CD4-positive, alpha-beta T cell treated with Interleukin-15 for 4 hours (primary cell): ENCODE data around the gene PDPN.

Experiments used
- DNase-seq: peaks from one replicate; pipeline ENCODE4 v3.0.0-alpha.2; 2020; ENCODE audit warnings: low spot score

PDPN gene

DNA sequence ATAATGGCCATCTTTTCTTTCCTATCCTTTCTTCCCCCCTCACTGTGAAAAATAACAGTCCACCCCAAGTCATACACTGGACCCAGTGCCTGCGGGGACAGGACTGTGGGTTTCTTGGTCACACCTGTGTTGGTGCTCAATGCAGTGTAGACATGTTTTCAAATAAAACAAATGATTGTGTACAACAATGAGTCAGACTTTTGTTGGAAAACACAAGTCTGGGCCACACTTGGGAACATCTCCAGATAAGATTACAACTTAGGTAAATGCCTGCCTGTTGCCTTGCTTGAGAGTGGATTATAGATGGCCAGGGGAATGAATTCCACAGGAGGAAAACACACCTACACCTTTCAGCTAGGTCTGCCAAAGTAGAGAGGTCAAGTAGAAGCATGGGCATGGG, 34.1 kb downstream of the PDPN start:
- DNase-seq: no peak

GRCh38 chr1:13618483-13618882, 34.9 kb downstream of the PDPN start:
- DNase-seq: no peak

DNA sequence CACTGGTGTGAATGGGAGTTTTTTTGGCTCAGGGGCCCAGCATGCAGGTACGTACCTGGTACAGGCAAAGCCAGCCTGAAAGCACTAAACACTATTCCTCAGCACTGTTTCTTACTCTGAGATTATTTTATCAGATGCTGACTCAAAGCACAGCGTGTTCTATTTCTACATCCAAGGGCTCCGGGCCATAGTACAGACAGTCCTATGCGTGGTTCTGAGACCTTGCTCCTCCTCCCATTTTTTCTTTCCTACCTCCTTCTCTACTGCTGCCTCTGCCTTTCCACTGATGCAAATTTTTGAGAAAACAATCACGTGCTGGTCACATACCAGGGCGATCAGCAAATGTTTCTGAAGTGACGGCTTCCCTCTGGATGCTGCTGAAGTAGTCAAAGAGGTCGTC, 36.3 kb downstream of the PDPN start:
- DNase-seq: no peak

DNA sequence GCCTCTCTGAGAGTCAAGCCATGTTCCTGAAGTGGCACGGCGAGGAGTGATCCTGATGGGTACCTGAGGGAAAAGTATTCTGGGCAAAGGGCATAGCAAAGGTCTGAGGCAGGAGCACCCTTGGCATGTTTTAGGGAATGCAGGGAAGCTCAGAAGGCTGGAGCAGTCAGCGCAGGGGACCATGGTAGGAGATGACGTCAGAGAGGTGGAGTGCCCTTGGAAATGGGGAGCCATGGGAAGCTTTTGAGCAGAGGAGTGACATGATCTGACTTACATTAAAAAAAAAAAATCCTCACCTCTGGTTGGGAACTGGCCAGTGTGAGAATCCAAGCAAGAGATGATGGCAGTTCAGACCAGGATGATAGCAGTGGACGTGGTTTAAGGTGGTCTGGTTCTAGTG, 37.2 kb downstream of the PDPN start:
- no peak for DNase-seq

DNA sequence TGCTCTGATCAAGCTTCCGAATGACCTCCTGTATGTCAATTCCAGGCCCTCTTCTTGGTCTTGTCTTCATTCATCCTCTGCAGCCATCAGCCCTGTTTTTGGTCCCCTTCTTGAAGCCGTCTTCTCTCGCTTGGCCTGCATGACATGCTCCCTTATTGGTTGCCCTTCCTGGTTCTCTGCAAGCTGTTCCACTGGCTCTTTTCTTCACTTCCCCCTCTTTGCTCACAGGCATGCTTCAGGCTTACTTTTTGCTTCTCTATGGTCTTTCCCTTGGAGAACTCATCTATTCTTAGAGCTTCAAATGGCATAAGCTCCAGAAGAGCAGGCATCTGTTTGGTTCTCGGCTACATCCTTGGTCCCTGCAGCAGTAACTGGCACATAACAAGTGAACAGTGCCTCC, 38.8 kb downstream of the PDPN start:
- no peak for DNase-seq

DNA sequence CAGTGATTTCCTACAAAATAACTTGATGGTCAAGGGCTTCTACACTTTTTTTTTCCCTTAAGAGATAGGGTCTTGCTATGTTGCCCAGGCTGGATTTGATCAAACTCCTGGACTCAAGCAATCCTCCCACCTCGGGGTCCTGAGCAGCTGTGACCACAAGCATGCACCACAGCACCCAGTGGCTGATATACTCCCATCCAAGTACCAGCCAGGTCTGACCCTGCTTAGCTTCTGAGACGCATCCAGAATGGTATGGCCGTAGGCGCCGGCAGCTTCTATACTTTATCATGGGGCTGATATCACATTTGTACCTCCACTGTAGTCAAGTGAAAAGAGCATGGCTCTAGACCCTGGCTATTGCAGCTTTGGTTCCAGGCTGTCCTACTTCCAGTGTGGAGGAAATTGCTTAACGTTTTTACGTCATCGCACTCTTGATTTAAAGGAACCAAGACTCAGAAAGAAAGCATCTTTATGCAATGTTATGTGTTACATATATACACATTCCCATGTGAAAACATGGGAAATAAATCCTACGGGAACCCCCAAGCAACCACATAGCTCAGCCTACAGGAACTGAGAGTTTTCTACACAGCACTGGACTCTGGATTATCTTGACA, 39.5 kb downstream of the PDPN start:
- DNase-seq: no peak

GRCh38 chr1:13624526-13624925, 40.9 kb downstream of the PDPN start:
- DNase-seq: no peak

DNA sequence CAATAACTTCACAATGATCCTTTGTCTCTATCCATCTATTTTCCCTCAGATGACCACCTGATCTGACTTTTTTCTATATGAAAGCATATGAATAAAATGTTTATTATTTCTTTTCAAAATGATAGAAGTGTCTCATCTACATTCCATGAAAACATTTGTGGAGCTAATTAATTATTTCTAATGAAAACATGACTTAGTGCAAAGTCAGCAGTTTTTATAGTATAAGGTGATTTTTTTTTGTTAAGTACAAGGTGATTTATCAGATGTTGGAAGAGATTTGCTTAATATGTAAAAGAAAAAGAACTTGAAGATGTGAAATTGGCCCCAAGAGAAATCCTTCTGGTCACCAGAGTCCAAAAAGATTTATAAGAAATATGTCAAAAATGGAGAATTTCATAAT, 43.5 kb downstream of the PDPN start:
- DNase-seq: no peak

GRCh38 chr1:13628218-13628617, 44.6 kb downstream of the PDPN start:
- DNase-seq: no peak

DNA sequence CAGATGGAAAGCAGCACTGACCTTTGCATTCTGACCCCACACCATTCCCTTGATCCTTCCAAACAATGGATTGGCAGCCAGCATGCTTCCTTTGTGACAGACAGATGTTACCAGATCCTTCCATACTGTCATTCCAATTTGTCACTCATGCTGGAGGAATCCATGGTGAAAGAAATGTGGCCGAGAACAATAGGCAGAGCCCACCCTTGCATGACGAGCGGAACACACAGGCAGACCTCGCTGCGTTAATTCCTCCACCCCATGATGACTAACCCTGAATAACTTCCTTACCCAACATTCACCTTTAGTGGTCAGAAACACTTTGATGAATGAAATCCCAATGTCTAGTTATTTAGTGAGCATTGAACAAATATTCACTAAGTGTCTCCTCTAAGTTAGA, 45.1 kb downstream of the PDPN start:
- DNase-seq: no peak

DNA sequence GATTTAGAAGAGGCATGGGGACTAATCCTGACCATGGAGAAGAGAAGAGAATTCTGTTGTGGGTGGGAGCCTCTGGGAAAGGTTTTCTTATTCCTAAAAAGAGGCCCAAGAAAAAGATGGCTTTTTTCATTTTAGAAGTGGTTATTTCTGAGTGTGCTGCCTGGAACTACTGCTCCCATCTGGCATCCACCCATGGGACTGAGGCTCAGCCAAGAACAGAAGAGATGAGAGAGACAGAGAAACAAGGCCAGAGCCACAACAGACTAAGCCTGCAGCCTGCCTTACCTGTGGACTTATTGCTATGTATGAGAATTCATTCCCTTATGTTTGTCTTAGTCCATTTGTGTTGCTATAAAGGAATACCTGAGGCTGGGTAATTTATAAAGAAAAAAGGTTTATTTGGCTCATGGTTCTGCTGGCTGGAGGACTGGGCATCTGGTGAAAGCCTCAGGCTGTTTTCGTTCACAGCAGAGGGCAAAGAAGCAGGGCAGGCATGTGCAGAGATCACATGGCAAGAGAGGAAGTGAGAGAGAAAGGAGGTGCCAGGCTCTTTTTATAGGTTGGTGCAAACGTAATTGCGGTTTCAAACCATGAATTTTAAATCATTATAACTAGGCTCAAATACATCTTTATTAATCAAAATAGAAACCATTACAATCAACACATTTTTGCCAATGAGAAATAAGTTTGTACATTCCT, 58.8 kb downstream of the PDPN start:
- DNase-seq: no peak

- no peak for DNase-seq
Observed at GRCh38 chr1:13643017-13643416, 59.4 kb downstream of the PDPN start.

DNA sequence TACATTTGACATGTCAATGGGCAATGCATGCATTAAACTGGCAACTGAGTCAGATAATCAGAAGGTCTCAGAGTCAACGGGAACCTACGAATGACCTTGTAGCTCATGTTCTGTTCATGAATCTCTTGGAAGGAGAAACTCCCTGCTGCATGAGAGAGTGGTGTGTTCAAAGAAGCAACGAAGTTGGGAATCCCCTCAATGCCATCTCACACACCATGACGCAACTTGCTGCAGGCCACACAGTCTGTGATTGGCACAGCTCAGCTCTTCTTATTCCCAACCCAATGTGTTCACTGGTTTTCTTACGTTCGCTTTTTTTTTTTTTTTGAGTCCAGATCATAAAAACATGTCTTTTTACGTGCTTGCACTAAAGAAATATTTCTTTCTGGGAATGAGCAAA, 62.9 kb downstream of the PDPN start:
- DNase-seq: no peak

GRCh38 chr1:13651279-13651678, 67.6 kb downstream of the PDPN start:
- no peak for DNase-seq

DNA sequence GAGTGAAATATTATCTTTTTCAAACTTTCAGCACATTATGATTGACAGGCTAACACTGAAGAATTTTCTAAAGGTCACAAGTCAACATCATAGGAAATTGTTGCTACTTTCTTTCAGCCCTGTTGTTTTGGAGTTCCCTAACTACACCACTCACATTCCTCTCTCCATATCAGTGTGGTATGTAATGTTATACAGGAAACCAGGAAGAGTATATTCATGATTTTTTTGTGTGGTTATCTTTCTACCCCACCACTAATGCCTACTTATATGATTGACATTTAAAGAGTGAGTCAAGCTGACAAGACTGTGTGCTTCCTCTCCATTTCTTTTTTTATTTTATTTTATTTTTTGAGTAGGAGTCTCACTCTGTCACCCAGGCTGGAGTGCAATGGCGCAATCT, 68.6 kb downstream of the PDPN start:
- no peak for DNase-seq

DNA sequence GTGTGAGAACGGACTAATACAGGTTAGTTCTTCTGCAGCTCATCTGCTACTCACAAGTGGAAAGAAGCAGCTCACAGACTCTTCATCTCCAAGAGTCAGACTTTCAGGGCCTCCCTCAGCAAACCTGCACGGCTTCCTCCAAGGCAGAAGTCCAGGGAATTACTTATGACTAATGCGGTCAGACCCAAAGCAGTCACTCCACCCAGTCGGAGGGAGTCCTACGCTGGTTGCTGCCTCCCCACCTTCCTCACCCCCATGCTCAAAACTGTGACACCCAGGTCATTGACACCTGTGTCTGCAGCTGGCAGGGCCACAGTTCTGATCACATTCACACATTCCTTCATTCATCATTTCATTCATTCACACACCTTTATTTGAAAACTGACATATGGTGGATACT, 77.9 kb downstream of the PDPN start:
- DNase-seq: no peak

DNA sequence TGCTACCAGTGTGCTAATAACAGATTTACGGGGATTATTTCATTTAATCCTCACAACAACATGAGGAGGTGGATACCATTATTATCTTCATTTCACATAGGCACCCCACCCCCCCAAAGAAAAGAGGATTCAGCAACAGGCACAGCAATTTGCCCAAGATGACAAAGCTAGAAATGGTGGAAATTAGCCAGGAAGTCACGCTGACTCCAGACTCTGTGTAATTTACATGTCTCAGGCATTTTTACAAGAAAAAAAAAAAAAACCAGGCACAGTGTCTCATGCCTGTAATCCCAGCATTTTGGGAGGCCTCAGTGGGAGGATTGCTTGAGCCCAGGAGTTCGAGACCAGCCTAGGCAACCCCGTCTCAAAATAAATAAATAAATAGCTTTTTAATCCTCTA, 78.9 kb downstream of the PDPN start:
- no peak for DNase-seq

DNA sequence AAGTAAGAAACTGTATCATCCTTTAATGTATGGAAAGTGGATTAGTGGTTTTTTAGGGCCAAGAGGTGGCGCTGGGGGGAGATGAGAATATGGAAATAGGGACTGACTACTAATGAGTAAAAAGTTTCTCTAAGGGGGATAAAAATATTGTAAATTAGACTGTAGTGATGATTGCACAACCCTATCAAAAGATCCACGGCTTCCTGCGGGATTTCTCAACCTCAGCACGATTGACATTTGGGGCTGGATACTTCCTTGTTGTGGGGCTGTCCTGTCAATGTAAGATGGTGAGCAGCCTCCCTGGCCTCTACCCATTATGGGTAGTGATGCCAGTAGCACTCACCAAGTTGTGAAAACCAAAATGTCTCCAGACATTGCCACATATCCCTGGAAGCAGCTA, 80.3 kb downstream of the PDPN start:
- no peak for DNase-seq

- no peak for DNase-seq
Observed at GRCh38 chr1:13664451-13664850, 80.8 kb downstream of the PDPN start.

DNA sequence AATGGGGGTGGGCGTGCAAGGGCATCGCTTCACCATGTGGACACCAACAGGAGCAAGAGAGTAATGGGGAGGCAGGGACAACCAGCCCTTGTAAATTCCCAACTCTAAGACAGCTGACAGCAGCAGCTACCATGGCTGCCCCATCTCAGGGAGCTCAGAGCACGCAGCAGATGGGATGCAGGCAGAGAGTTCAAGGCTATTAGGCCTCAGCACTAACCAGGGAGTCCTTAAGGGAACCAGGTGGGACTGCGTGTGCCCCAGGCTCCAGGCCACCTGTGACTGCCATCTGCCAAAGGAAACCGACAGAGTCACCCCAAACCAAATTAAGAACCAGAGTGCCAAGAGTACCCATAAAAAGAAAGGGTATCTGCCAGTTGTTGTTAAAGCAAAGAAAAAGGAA, 82.7 kb downstream of the PDPN start:
- DNase-seq: no peak
